ENCODE data around the gene SUPT4H1. TPM values are rescaled to one million over a fixed set of nuclear protein-coding genes. Genes with fewer than 3 reads are reported as not detected.
A peak's percentile ranks its signal among the peaks of the same experiment; 100 is the strongest.

SUPT4H1 gene
- total and polyA plus RNA-seq, 9 of the 15 experiments (the other 6 are each of a cell fraction or from before 2014, with no cell fraction given), result 62.1 to 320 (median 117) TPM

GRCh38 chr17:58329810-58330537 is 22.0 kb downstream of the SUPT4H1 start (continued):
- no peak for TF ChIP-seq TFAP4 (CRISPR knock-in tag; IDR thresholded peaks at IDR 0.05; ENCODE audit: borderline replicate concordance)
- 0 out of 2 replicates have a peak, but pooled peaks have one; percentile 2 for TF ChIP-seq SMC3 (conservative IDR thresholded peaks at IDR 0.05; ENCODE audit: insufficient read depth, low read depth, low read length)
- peak; percentile 65 for TF ChIP-seq E2F8 (IDR thresholded peaks at IDR 0.05; ENCODE audit: low read depth, partially characterized antibody)
- TF ChIP-seq HOXB6 (CRISPR knock-in tag; IDR thresholded peaks at IDR 0.05; ENCODE audit: borderline replicate concordance), result peak; percentile 8; the same call in 1 of the 2 replicates
- TF ChIP-seq AFF4 (CRISPR knock-in tag; IDR thresholded peaks at IDR 0.05), result peak; percentile 76
- no peak for TF ChIP-seq TCFL5 (CRISPR knock-in tag; conservative IDR thresholded peaks at IDR 0.05)
- no peak for TF ChIP-seq RBM22 (IDR thresholded peaks at IDR 0.05; ENCODE audit: low read depth, low read length, poor library complexity, severe bottlenecking)
- TF ChIP-seq CEBPB (tag; IDR thresholded peaks at IDR 0.05), result peak; percentile 99
- 0 out of 2 replicates have a peak, but pooled peaks have one; percentile 49 for TF ChIP-seq ZNF431 (CRISPR knock-in tag; IDR thresholded peaks at IDR 0.05)
- peak; percentile 18; the same call in 1 of the 2 replicates for TF ChIP-seq ARID2 (IDR thresholded peaks at IDR 0.05)
- TF ChIP-seq ZNF140 (CRISPR knock-in tag; IDR thresholded peaks at IDR 0.05), result no peak
- TF ChIP-seq PATZ1 (CRISPR knock-in tag; IDR thresholded peaks at IDR 0.05; ENCODE audit: borderline replicate concordance), result peak; percentile 59; the same call in 1 of the 2 replicates
- TF ChIP-seq CAMTA2 (CRISPR knock-in tag; conservative IDR thresholded peaks at IDR 0.05), result peak; percentile 63; the same call in 1 of the 2 replicates
- no peak for TF ChIP-seq SAFB2 (IDR thresholded peaks at IDR 0.05; ENCODE audit: borderline replicate concordance, low read depth, low read length, severe bottlenecking)
- TF ChIP-seq TARDBP (IDR thresholded peaks at IDR 0.05), result no peak
- TF ChIP-seq ELF1 (tag; IDR thresholded peaks at IDR 0.05), result no peak
- TF ChIP-seq NFRKB (IDR thresholded peaks at IDR 0.05; ENCODE audit: low read depth), result 0 out of 2 replicates have a peak, but pooled peaks have one; percentile 53
